Measurements from ENCODE around the gene IDH1. TPM values are rescaled to one million over a fixed set of nuclear protein-coding genes. Genes with fewer than 3 reads are reported as not detected.

IDH1 gene
- total RNA-seq, 4 donors from 2014 or later: 115 to 299 (median 184) TPM

DNA sequence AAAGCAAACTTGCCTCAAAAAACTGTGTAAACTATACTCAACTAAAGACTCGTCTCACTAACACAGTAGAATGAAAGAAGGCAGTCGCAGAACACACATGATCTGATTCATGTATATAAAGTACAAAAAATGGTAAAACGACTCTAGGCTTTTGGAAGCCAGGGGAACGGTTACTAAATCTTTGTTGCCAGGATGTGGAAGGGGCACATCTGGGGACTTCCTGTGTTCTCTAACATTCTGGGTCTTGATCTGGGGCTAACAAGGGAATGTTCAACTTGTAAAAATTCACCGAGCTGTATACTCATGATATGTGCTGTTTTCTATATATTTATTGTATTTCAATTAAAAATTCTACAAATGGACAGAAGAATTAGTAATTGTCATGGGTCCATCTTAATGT, 50.7 kb downstream of the IDH1 start:
- DNase-seq: no peak
- Histone ChIP-seq H3K27ac (no peak overlapping the region), H3K9me3 (no peaks in the 10 kb centered on the region), H3K4me1 (no peaks in the 10 kb centered on the region), H3K36me3 (no peaks in the 10 kb centered on the region), H3K27me3 (no peaks in the 10 kb centered on the region), H3K4me3 (no peak overlapping the region)
- TF ChIP-seq, protein P1, sequence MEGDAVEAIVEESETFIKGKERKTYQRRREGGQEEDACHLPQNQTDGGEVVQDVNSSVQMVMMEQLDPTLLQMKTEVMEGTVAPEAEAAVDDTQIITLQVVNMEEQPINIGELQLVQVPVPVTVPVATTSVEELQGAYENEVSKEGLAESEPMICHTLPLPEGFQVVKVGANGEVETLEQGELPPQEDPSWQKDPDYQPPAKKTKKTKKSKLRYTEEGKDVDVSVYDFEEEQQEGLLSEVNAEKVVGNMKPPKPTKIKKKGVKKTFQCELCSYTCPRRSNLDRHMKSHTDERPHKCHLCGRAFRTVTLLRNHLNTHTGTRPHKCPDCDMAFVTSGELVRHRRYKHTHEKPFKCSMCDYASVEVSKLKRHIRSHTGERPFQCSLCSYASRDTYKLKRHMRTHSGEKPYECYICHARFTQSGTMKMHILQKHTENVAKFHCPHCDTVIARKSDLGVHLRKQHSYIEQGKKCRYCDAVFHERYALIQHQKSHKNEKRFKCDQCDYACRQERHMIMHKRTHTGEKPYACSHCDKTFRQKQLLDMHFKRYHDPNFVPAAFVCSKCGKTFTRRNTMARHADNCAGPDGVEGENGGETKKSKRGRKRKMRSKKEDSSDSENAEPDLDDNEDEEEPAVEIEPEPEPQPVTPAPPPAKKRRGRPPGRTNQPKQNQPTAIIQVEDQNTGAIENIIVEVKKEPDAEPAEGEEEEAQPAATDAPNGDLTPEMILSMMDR (IDR thresholded peaks at IDR 0.05): no peak
- no peak for TF ChIP-seq POLR2A (IDR thresholded peaks at IDR 0.05)

DNA sequence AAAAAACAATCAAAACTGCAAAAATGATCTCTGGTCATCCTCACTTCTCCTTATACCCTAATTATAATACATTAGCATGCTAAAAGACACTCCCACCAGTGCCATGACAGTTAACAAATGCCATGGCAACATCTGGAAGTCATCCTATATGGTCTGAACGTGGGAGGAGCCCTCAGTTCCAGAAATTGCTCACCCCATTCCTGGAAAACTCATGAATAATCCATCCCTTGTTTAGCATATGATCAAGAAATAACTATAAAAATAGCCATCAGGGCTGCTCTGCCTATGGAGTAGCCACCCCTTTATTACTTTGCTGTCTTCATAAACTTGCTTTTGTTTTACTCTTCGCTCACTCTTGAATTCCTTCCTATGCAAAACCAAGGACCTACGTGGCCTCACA, 59.3 kb downstream of the IDH1 start:
- DNase-seq: no peak
- Histone ChIP-seq H3K9me3 (no peaks in the 10 kb centered on the region), H3K27me3 (no peaks in the 10 kb centered on the region), H3K36me3 (no peaks in the 10 kb centered on the region), H3K4me3 (no peak overlapping the region), H3K4me1 (no peaks in the 10 kb centered on the region), H3K27ac (no peak overlapping the region)
- TF ChIP-seq, protein P1 (IDR thresholded peaks at IDR 0.05): no peak
- no peak for TF ChIP-seq POLR2A (IDR thresholded peaks at IDR 0.05)

DNA sequence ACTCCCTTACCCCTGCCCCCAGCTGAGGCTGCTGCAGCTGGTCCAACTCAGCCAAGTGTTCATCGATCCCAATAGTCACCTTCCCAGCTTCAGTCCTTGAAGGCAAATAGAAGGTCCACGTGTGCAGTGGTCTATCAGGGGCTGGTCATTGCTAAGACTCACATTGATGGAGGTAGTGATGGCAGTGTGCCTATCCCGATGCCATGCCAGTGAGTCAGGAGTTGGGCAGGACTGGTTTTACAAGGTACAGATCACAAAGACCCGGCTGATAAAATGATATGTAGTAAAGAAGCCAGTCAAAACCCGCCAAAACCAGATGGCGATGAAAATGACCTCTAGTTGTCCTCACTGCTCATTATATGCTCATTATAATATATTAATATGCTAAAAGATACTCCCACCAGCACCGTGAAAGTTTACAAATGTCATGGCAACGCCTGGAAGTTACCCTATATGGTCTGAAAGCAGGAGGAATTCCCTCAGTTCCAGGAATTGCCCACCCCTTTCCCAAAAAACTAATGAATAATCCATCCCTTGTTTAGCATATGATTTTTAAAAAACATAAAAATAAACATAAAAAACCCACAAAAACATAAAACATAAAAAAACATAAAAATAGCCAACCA, 62.1 kb downstream of the IDH1 start:
- no peaks in the 10 kb centered on the region for H3K4me1 ChIP-seq
- no peaks in the 10 kb centered on the region for H3K9me3 ChIP-seq
- no peak overlapping the region for H3K4me3 ChIP-seq
- DNase-seq: no peak
- no peaks in the 10 kb centered on the region for H3K36me3 ChIP-seq
- no peak for TF ChIP-seq POLR2A (IDR thresholded peaks at IDR 0.05)
- TF ChIP-seq, protein P1 (IDR thresholded peaks at IDR 0.05): no peak
- no peaks in the 10 kb centered on the region for H3K27me3 ChIP-seq
- H3K27ac ChIP-seq: no peak overlapping the region

DNA sequence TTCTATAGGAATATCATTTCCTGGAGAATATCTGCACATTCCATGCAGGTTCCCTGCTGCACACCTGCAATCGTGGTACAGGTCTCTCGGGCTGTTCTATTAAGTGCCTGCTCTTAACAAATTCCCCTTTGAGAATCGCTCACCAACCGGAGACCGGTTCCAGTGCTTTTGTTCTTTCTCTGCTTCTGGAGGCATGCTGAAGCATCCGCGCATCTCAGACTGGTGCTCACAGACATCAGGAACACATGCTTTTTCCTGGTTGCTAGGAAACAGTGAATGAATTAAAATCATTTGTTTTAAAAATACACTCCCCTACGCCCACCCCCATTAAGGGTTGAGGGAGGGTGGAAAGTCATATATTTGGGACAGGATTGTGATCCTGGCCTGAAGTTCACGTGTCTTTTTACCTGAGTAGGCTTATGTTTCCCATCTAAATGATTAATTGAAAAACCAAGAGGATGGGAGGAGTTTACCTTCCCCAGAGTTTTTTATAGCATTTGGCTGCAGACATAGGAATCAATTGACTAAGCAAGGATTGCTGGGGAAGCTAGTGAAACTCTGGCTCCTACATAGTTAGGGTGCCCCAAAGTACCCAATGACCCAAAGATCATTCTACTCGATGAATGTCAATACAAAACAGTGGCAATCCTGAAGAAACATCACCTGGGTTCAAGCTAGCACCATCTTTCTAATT, 64.9 kb downstream of the IDH1 start, which contains the start of gene C2orf80:
Gene C2orf80 (minus strand): TSS at position 221 of the 694 bp plus-strand sequence. CDS start 3,044 bp downstream, outside the sequence.
- TF ChIP-seq POLR2A (IDR thresholded peaks at IDR 0.05): no peak
- TF ChIP-seq, protein P1 (IDR thresholded peaks at IDR 0.05): no peak
- DNase-seq: no peak
- Histone ChIP-seq H3K4me3 (no peak within 1 kb of the TSS), H3K27ac (no peak within 1 kb of the TSS), H3K36me3 (no peaks in the 10 kb centered on the region), H3K4me1 (no peaks in the 10 kb centered on the region), H3K9me3 (no peaks in the 10 kb centered on the region), H3K27me3 (no peaks in the 10 kb centered on the region)

DNA sequence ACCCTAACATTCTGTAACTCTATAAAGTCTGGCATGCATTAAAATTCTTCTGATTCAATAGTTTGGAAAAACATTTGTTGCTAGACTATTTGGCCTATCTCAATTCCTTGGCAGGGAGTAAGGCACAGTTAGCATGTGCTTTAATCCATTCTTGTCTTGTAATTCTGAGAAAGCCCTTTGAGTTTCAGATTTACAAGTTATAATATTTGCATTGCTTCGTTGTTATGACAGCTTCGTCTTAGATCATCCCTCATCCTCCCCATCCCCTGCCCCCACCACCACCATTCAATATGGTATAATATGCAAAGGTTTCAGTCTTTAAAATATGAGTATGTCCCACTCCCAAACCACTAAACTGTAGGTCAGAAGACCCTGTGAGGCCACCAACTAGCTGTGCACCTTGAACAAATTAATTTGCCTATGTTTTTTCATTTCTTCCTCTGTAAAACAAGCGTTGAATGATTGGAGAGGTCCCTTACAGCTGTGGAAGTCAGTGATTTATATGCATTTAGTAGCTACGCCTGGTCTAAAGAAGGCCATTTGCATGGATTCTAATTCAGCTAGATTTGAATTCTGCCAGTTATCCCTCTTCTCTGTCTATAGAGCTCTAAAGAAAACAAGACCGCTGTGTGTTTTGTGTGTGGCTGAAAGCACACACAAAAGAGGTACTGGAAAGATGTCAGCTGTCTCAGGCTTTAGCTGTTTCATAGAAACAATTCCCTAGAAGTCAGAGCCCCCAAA, 65.6 kb downstream of the IDH1 start:
- Histone ChIP-seq H3K36me3 (no peaks in the 10 kb centered on the region), H3K27me3 (no peaks in the 10 kb centered on the region), H3K4me1 (no peaks in the 10 kb centered on the region), H3K4me3 (no peak overlapping the region), H3K9me3 (no peaks in the 10 kb centered on the region), H3K27ac (no peak overlapping the region)
- no peak for DNase-seq
- TF ChIP-seq, protein P1 (IDR thresholded peaks at IDR 0.05): no peak
- no peak for TF ChIP-seq POLR2A (IDR thresholded peaks at IDR 0.05)

Measured in Peyer's patch (tissue), 4 donors.